PC-9 (cell line): ENCODE measurements around the gene LRRTM4. TPM values are rescaled to one million over a fixed set of nuclear protein-coding genes. Genes with fewer than 3 reads are reported as not detected.

ENCODE experiments used
- BruUV-seq: library from RNA; stranded (reverse); fragments of 400-500 nt; replicated peaks from 2 replicates; lab custom pipeline; 2021; lab: Mats Ljungman, UMichigan
- CTCF ChIA-PET: fragments of 300-600 bp; sonication (Branson Sonifier 250); formaldehyde crosslinking; loops from one replicate; lab custom pipeline; 2022; ENCODE audit warnings: antibody characterized with exemption; lab: Charles Lee
- POLR2A ChIA-PET: fragments of 300-600 bp; sonication (Branson Sonifier 250); formaldehyde crosslinking; loops from one replicate; lab custom pipeline; 2022; ENCODE audit warnings: antibody characterized with exemption; ENCODE audit not compliant: unreplicated experiment; lab: Charles Lee
- DNase-seq, 2 experiments: peaks; one replicate each; pipeline versions ENCODE4 v3.0.0 to v3.0.0-alpha.2; 2015 to 2022; ENCODE audit warnings: mixed read lengths in 1 of 2
- H2AFZ ChIP-seq: fragments of 200-600 bp; sonication (generic); 2 replicates; pipeline ENCODE4 v1.8.1; 2017; ENCODE audit warnings: antibody characterized with exemption
- H3F3A ChIP-seq: fragments of 200-600 bp; sonication (generic); 2 replicates; pipeline ENCODE4 v1.8.1; 2017; ENCODE audit warnings: antibody characterized with exemption, mild to moderate bottlenecking, low read depth; ENCODE audit not compliant: insufficient read depth
- H3K27ac ChIP-seq: fragments of 200-600 bp; sonication (generic); 2 replicates; pipeline ENCODE4 v1.6.1; 2016; ENCODE audit warnings: mixed run types
- H3K27me3 ChIP-seq: fragments of 200-600 bp; sonication (generic); 2 replicates; pipeline ENCODE4 v1.6.1; 2016; ENCODE audit warnings: low read depth, mixed run types; ENCODE audit not compliant: insufficient read depth
- H3K36me3 ChIP-seq: fragments of 200-600 bp; sonication (generic); 2 replicates; pipeline ENCODE4 v1.6.1; 2016; ENCODE audit warnings: low read depth, mixed run types
- H3K4me1 ChIP-seq: fragments of 200-600 bp; sonication (generic); replicated peaks from 2 replicates; pipeline ENCODE4 v1.6.1; 2016; ENCODE audit warnings: mixed run types; ENCODE audit not compliant: insufficient read depth
- H3K4me2 ChIP-seq: fragments of 200-600 bp; sonication (generic); 2 replicates; pipeline ENCODE4 v1.6.1; 2017; ENCODE audit warnings: mixed run types
- H3K4me3 ChIP-seq: fragments of 200-600 bp; sonication (generic); 2 replicates; pipeline ENCODE4 v1.6.1; 2016; ENCODE audit warnings: mixed run types
- H3K79me2 ChIP-seq: fragments of 200-600 bp; sonication (generic); 2 replicates; pipeline ENCODE4 v1.6.1; 2017; ENCODE audit warnings: low read depth, mixed run types
- H3K9me2 ChIP-seq: fragments of 200-600 bp; sonication (generic); 2 replicates; pipeline ENCODE4 v1.8.1; 2017; ENCODE audit warnings: mild to moderate bottlenecking; ENCODE audit not compliant: insufficient read depth
- H3K9me3 ChIP-seq: fragments of 200-600 bp; sonication (generic); 2 replicates; pipeline ENCODE4 v1.8.1; 2016; ENCODE audit warnings: low read depth; ENCODE audit not compliant: insufficient read depth
- H4K20me1 ChIP-seq: fragments of 200-600 bp; sonication (generic); 2 replicates; pipeline ENCODE4 v1.8.1; 2017; ENCODE audit not compliant: insufficient read depth
- EZH2 ChIP-seq: fragments of 200-600 bp; sonication (generic); IDR thresholded peaks from 2 replicates; pipeline ENCODE4 v1.8.0; 2017; ENCODE audit warnings: antibody characterized with exemption, low read depth
- intact Hi-C: fragments of 100-400 bp; cut with micrococcal nuclease; formaldehyde crosslinking; loops from one replicate; pipeline ENCODE4 v1.10.0; 2022; ENCODE audit not compliant: unreplicated experiment
- total RNA-seq: library from RNA; stranded (reverse); gene quantifications from 2 replicates; pipeline ENCODE4 v1.2.3, GENCODE V29; 2021
- TF ChIP-seq, protein P1 (sequence below): fragments of 200-600 bp; sonication (generic); conservative IDR thresholded peaks from 2 replicates; pipeline ENCODE4 v1.6.1; 2017; ENCODE audit warnings: mixed run types, antibody characterized with exemption, mild to moderate bottlenecking, moderate library complexity

The LRRTM4 gene
- total RNA-seq, 1 experiment from 2014 or later, result 2.2 TPM

DNA sequence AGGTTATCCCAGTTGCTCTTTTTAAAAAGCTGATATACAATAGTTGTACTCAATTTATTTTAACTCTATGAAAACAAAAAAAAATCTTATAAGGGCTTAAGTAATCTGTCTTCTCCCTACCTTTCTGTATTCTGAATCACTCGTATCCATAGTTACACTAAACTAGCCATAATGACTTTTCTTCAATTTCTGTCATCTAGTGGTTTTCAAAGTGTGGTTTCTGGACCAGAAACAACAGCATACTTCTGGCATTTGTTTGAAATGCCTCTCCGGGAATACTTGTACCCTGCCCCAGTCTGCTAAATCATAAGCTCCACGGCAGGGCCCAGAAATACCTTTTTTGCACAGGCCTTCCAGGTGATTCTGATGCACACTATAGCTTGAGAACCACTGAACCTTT lies 253.6 kb downstream of the LRRTM4 start:
- Histone ChIP-seq H3K36me3 (no peaks in the 10 kb centered on the region), H3K9me3 (no peaks in the 10 kb centered on the region), H3K27ac (no peak overlapping the region), H3K9me2 (no peaks in the 10 kb centered on the region), H3K4me3 (no peak overlapping the region), H3K79me2 (no peaks in the 10 kb centered on the region), H2AFZ (no peak overlapping the region), H3K27me3 (no peaks in the 10 kb centered on the region), H4K20me1 (no peaks in the 10 kb centered on the region), H3F3A (no peaks in the 10 kb centered on the region), H3K4me1 (no peaks in the 10 kb centered on the region), H3K4me2 (no peak overlapping the region)
- no peak for TF ChIP-seq EZH2
- TF ChIP-seq, protein P1, sequence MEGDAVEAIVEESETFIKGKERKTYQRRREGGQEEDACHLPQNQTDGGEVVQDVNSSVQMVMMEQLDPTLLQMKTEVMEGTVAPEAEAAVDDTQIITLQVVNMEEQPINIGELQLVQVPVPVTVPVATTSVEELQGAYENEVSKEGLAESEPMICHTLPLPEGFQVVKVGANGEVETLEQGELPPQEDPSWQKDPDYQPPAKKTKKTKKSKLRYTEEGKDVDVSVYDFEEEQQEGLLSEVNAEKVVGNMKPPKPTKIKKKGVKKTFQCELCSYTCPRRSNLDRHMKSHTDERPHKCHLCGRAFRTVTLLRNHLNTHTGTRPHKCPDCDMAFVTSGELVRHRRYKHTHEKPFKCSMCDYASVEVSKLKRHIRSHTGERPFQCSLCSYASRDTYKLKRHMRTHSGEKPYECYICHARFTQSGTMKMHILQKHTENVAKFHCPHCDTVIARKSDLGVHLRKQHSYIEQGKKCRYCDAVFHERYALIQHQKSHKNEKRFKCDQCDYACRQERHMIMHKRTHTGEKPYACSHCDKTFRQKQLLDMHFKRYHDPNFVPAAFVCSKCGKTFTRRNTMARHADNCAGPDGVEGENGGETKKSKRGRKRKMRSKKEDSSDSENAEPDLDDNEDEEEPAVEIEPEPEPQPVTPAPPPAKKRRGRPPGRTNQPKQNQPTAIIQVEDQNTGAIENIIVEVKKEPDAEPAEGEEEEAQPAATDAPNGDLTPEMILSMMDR, result no peak
- no peak for DNase-seq
- ChIA-PET CTCF (no interaction called here), POLR2A (no interaction called here)
- BruUV-seq, result no TSS peak
- intact Hi-C loops, result no loop called here

- H3K4me2 ChIP-seq, result no peak overlapping the region
- CTCF ChIA-PET, result no interaction called here
- POLR2A ChIA-PET, result no interaction called here
- DNase-seq, result no peak
- no peak for TF ChIP-seq EZH2
- TF ChIP-seq, protein P1, result no peak
- no peaks in the 10 kb centered on the region for H3K9me3 ChIP-seq
- no peaks in the 10 kb centered on the region for H3K9me2 ChIP-seq
- H3K4me3 ChIP-seq, result no peak overlapping the region
- no peaks in the 10 kb centered on the region for H3K27me3 ChIP-seq
- no peak overlapping the region for H3K27ac ChIP-seq
- intact Hi-C loops, result no loop called here
- H2AFZ ChIP-seq, result no peak overlapping the region
- no peaks in the 10 kb centered on the region for H3K4me1 ChIP-seq
- H3K79me2 ChIP-seq, result no peaks in the 10 kb centered on the region
- H3F3A ChIP-seq, result no peaks in the 10 kb centered on the region
- BruUV-seq, result no TSS peak
- no peaks in the 10 kb centered on the region for H3K36me3 ChIP-seq
- H4K20me1 ChIP-seq, result no peaks in the 10 kb centered on the region
These were observed 289.2 kb downstream of the LRRTM4 start for GRCh38 chr2:77232909-77233425.

DNA sequence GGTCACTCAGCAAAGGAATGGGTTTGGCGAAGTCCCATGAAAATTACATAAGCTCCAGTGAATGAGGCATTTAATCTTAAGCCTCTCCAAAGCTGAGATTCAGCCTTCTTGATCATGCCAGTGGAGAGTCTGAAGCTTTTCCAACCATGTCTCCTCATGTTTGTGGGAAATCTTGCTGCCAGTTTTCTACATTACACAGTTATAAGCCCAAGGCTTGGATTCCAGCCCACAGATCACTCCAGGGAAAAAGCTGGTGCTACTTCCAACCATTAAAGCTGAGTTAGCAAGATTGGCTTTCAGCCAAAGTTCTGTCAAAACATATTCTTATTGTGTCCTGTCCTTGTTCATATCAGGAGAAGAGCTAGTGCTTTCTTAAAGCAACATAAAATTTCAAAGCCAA lies 293.8 kb downstream of the LRRTM4 start:
- H3K9me2 ChIP-seq, result no peaks in the 10 kb centered on the region
- POLR2A ChIA-PET, result no interaction called here
- H3K27me3 ChIP-seq, result no peaks in the 10 kb centered on the region
- H3K4me3 ChIP-seq, result no peak overlapping the region
- H3F3A ChIP-seq, result no peaks in the 10 kb centered on the region
- intact Hi-C loops, result no loop called here
- DNase-seq, result no peak
- no peak overlapping the region for H3K27ac ChIP-seq
- CTCF ChIA-PET, result no interaction called here
- no peaks in the 10 kb centered on the region for H3K79me2 ChIP-seq
- peaks cover 3% of the 10 kb centered on the region; the same call in 1 of the 2 replicates for H4K20me1 ChIP-seq
- no peak overlapping the region for H2AFZ ChIP-seq
- H3K9me3 ChIP-seq, result no peaks in the 10 kb centered on the region
- TF ChIP-seq EZH2, result no peak
- TF ChIP-seq, protein P1, result no peak
- no TSS peak for BruUV-seq
- H3K4me1 ChIP-seq, result no peaks in the 10 kb centered on the region
- H3K36me3 ChIP-seq, result no peaks in the 10 kb centered on the region
- H3K4me2 ChIP-seq, result no peak overlapping the region
